G401 (cell line): ENCODE measurements around the gene PTGR1. TPM values are rescaled to one million over a fixed set of nuclear protein-coding genes. Genes with fewer than 3 reads are reported as not detected.
"Not testable (repeated sequence)": the region's sequence is repeated elsewhere in the genome, so short reads cannot be mapped to it uniquely, and the experiment has no call there.

Source experiments
- DNase-seq: peaks from one replicate; pipeline ENCODE4 v3.0.0-alpha.2; 2015; ENCODE audit warnings: low spot score
- in situ Hi-C: cut with HindIII; loops from 2 replicates; pipeline ENCODE4 v1.10.0; 2016; ENCODE audit warnings: low sequenced_read_pairs, mixed read lengths
- total RNA-seq: library from RNA; depleted of rRNA; stranded (reverse); fragments of >200 nt; shearing (Covaris generic); gene quantifications from 2 replicates; pipeline ENCODE4 v1.2.3, GENCODE V29; 2014

Gene PTGR1
- total RNA-seq, 1 experiment from 2014 or later: 2.4 TPM

- DNase-seq, in situ Hi-C loops: not testable (repeated sequence)
Measured at GRCh38 chr9:111617349-111617748, 17.9 kb upstream of the PTGR1 start.

GRCh38 chr9:111615928-111616327 lies 16.5 kb upstream of the PTGR1 start:
- in situ Hi-C loops: no loop called here
- no peak for DNase-seq

- no peak for DNase-seq
Measured at GRCh38 chr9:111613436-111614040, 14.1 kb upstream of the PTGR1 start.

GRCh38 chr9:111610845-111611244 lies 11.4 kb upstream of the PTGR1 start:
- in situ Hi-C loops: no loop called here
- no peak for DNase-seq

More at GRCh38 chr9:111613436-111614040, 14.1 kb upstream of the PTGR1 start:
- in situ Hi-C loops: no loop called here

GRCh38 chr9:111610149-111610548 lies 10.7 kb upstream of the PTGR1 start:
- in situ Hi-C loops: no loop called here
- no peak for DNase-seq

- in situ Hi-C loops: no loop called here
- no peak for DNase-seq
Measured at GRCh38 chr9:111605041-111605559, 5.7 kb upstream of the PTGR1 start.

- in situ Hi-C loops: loop anchor here (5.0 kb wide), 1 partner anchor 83 kb away; no protein-coding TSS in a partner anchor
- no peak for DNase-seq
Measured at GRCh38 chr9:111604054-111604615, 4.7 kb upstream of the PTGR1 start.

- no peak for DNase-seq
- in situ Hi-C loops: loop anchor here (5.0 kb wide), 1 partner anchor 84 kb away; no protein-coding TSS in a partner anchor
Measured at GRCh38 chr9:111603041-111603440, 3.6 kb upstream of the PTGR1 start.

GRCh38 chr9:111601237-111602018 lies 2.0 kb upstream of the PTGR1 start:
- DNase-seq: no peak
- in situ Hi-C loops: loop anchor here (5.0 kb wide), 1 partner anchor 86 kb away; no protein-coding TSS in a partner anchor

- DNase-seq: no peak
- in situ Hi-C loops: loop anchor here (5.0 kb wide), 1 partner anchor 87 kb away; no protein-coding TSS in a partner anchor
Measured at GRCh38 chr9:111599955-111600343, 502 bp upstream of the PTGR1 start.

- peak; percentile 27 for DNase-seq
- in situ Hi-C loops: no loop called here
Measured at GRCh38 chr9:111598733-111599091, 735 bp downstream of the PTGR1 start.

GRCh38 chr9:111597852-111598732 lies 1.4 kb downstream of the PTGR1 start:
- in situ Hi-C loops: no loop called here
- DNase-seq: peak; percentile 83

GRCh38 chr9:111588846-111589245 lies 10.6 kb downstream of the PTGR1 start:
- in situ Hi-C loops: no loop called here
- no peak for DNase-seq

- in situ Hi-C loops: no loop called here
- DNase-seq: no peak
Measured at GRCh38 chr9:111586378-111586777, 13.1 kb downstream of the PTGR1 start.

GRCh38 chr9:111582888-111583287 lies 16.6 kb downstream of the PTGR1 start:
- in situ Hi-C loops: no loop called here
- DNase-seq: no peak

- in situ Hi-C loops: no loop called here
- peak; percentile 33 for DNase-seq
Measured at GRCh38 chr9:111572950-111573604, 26.4 kb downstream of the PTGR1 start.

- DNase-seq, in situ Hi-C loops: not testable (repeated sequence)
Measured at GRCh38 chr9:111568127-111568526, 31.3 kb downstream of the PTGR1 start.

- in situ Hi-C loops: no loop called here
- DNase-seq: no peak
Measured at GRCh38 chr9:111566234-111566633, 33.2 kb downstream of the PTGR1 start.
